ENCODE measurements around the gene LYRM4.

Gene LYRM4

DNA sequence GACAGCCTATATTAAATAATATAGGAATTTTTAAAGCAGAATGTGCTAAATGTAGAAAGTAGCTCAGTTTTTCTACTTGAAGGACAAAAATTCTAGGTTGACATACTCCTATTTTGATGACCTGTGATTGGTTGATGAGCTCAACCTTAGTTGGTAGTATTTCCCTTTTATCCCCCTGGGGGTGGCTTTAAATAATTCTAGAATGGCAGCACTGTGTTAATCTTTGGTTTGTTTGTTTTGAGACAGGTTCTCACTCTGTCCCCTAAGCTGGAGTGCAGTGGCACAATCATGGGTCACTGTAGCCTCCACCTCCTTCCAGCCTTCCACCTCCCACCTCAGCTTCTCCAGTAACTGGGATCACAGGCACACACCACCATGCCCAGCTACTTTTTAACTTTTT, 29.8 kb upstream of the LYRM4 start:
- TF ChIP-seq POLR2A (IDR thresholded peaks at IDR 0.05; ENCODE audit: low read length) (no peak), GATA1 (IDR thresholded peaks at IDR 0.05; ENCODE audit: low read depth, low read length) (no peak)
- DNase-seq = no peak

DNA sequence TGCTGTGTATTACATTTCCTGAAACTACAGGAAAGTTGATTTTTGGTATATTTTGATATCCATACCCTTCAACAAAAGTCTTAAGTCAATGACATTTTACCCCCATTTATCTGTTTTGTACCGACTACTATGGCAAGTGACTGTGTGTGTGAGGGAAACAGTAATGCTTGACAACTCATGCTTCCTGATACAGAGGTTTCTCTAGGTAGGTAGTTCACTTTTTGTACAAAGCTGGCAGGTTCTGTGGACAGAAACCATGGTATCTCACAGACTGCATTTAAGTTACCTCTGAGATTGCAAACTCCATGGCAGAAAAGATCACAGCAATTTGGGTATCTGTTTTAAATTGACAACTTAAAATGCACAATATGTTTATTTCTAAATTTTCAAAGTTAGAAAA, 29.3 kb upstream of the LYRM4 start:
- no peak for DNase-seq
- no peak for TF ChIP-seq GATA1 (IDR thresholded peaks at IDR 0.05; ENCODE audit: low read depth, low read length)
- no peak for TF ChIP-seq POLR2A (IDR thresholded peaks at IDR 0.05; ENCODE audit: low read length)

DNA sequence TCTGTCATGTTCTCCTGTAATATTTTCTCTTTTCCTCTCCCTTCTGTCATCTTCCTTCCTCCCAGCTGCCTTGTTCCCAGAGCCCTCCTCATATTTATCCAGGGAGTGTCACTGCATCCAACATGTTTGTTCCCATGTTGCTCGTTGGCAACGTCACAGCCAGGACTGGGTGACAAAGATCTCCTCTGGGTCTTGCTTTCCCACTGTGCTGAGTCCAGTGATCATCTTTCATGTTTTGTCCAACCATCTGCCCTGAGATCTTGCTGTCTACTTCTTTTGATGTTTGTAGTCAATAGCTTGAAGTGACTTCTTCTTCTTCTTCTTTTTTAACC, 27.2 kb upstream of the LYRM4 start:
- no peak for TF ChIP-seq GATA1 (IDR thresholded peaks at IDR 0.05; ENCODE audit: low read depth, low read length)
- TF ChIP-seq POLR2A (IDR thresholded peaks at IDR 0.05; ENCODE audit: low read length) = no peak
- DNase-seq = no peak

DNA sequence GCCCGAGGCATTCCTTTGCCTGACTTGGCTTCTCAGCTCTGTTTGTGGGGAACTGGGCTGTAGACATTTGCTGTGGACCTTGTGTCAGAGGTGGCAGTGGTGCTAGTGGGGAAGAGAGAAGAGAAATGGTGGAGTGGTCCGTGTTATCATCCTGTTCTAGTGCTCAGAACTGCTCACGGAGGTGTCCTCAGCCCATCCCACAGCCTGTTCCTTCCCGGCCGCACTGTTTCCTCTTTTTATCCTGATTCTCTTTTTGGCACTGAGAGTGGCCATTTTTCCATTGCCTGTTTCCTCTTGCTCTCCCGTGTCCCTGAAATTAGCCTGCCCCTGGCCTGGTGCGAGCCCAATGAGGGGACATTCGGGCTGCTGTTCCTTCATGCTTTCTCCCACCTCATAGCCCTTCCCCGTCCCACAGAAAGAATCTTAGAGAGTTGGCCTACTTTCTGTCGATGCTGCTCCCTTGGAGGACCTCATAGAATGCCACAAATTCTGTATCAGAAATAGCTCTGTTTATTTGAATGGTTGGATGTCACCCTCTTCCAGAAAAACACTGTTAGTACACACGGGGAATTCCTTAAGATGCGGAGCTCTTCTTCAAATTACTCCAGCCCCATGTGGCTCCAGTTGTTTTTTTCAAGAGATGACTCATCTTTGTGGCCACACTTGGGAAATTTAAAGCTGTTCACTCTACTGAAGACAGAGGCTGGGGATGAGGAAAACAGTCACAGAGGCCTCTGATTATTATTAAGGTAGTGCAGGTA, 26.6 kb upstream of the LYRM4 start:
- DNase-seq = no peak
- TF ChIP-seq POLR2A (IDR thresholded peaks at IDR 0.05; ENCODE audit: low read length) (no peak), GATA1 (IDR thresholded peaks at IDR 0.05; ENCODE audit: low read depth, low read length) (no peak)

DNA sequence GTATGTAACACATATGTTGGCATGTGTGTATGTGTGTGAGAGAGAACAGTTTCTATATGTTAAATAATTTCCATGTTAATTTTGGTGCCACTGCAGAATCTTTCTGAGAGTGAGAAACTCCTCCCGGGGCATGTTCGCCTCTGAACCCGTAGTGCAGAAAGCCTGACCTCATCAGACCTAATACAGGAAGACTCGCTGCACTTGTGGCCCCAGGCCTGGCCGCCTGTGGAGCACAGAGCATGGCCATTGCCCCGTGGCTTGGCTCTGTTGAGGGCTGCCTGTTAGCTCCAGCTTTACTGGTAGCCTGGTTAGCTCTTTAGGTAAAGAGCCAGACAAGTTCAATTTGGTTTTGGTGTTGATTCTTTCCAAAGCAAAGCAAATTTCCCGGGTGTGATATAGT, 26.0 kb upstream of the LYRM4 start:
- no peak for TF ChIP-seq POLR2A (IDR thresholded peaks at IDR 0.05; ENCODE audit: low read length)
- no peak for TF ChIP-seq GATA1 (IDR thresholded peaks at IDR 0.05; ENCODE audit: low read depth, low read length)
- DNase-seq = no peak

DNA sequence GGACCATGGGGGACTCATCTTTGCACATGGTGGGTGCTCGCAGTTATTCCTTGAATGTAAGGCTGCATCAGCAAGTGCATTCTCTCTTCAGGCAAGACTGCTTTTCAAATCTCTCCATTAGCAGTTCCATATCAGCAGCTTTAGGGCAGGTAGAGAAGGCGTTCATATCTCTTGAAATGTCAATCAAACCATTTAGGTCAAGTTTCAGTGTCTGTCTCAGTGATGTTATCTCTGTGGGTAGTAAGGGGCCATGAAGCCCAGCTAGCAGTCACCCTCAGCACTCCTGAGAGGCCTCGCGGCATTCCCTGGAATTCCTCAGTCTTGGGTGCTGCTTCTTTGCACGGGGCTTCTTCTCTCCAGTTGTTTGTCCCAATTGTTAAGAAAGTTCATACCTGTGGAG, 24.8 kb upstream of the LYRM4 start:
- DNase-seq = no peak
- TF ChIP-seq POLR2A (IDR thresholded peaks at IDR 0.05; ENCODE audit: low read length) (no peak), GATA1 (IDR thresholded peaks at IDR 0.05; ENCODE audit: low read depth, low read length) (no peak)

DNA sequence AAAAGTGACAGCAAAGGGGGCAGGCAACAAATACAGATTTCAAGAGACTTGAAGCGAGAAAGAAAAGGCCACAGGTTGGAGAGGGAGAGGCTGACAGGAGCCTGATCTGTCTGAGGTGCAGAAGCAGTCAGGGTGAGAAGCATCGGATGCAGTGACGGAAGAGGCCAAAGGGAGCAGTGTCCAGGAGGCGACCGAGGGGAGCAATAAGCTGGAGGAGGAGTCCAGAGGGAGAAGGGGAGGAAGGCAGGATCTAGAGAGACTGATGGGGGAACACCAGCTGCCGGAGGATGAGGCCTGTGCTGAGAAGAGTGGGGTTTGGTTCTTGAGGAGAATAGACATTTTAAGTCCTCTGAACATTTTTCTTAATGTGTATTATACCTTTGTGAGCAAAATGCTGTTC, 24.3 kb upstream of the LYRM4 start:
- no peak for DNase-seq
- no peak for TF ChIP-seq POLR2A (IDR thresholded peaks at IDR 0.05; ENCODE audit: low read length)
- no peak for TF ChIP-seq GATA1 (IDR thresholded peaks at IDR 0.05; ENCODE audit: low read depth, low read length)

DNA sequence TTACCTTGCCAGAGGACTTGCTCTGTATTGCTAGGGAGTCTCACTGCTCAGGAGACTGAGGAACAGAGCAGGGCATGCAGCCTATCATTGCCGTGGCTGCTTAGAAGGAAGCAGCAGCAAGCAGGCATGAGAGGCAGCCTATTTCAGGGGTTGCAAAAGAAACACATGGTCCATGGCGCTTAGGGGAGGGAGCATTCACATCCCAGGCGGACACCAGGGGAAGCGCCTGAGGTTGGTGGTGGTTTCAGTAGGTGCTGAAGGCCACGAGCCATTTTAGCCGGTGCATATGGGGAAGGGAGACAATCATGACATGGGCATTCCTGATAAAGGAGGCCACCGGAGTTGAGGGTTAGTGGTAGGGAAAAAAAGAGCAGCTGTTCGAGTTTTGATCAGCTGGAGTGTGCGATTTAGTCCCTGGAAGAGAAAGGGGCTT, 21.5 kb upstream of the LYRM4 start:
- no peak for TF ChIP-seq POLR2A (IDR thresholded peaks at IDR 0.05; ENCODE audit: low read length)
- TF ChIP-seq GATA1 (IDR thresholded peaks at IDR 0.05; ENCODE audit: low read depth, low read length) = no peak
- DNase-seq = peak in 1 of 2 experiments; percentile 38

DNA sequence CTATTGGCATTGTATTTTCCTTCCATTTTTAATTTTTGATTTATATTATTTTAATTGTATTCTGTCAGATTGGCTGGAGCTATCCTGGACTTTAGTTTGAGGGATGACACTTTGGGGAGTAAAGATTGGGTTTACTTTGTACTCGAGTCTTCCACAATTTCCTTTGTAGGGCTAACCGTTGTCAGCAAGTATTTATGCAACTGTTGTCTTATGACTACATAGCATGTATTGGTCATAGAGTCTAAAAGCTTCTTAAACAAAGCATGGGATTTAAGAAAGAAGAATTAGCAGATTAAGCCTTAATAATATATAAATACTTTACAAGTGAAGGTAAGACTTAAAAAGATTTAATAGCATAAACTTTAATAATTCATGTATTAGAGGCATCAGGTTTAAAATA, 20.2 kb upstream of the LYRM4 start:
- DNase-seq = no peak
- TF ChIP-seq POLR2A (IDR thresholded peaks at IDR 0.05; ENCODE audit: low read length) (no peak), GATA1 (IDR thresholded peaks at IDR 0.05; ENCODE audit: low read depth, low read length) (no peak)

DNA sequence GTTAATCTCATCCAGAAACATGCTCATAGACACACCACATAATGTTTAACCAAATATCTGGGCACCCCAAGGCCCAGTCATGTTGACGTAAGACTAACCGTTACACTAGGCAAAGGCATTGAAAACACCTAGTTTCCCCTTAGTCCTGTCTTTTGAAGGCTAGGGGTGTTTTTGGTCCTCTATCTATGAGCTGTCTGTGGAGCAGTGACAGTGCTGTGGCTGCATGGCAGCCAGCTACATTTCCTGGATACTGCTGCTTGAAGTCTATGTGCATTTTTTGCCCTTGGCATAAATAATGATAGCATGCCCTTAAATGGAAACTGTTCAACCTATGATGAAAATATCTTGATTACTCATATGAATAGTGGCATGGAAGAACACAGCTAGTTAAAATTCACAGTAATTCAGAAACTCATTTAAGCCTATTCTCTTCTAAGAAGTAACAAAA, 19.2 kb upstream of the LYRM4 start:
- DNase-seq = no peak
- TF ChIP-seq GATA1 (IDR thresholded peaks at IDR 0.05; ENCODE audit: low read depth, low read length) = no peak
- no peak for TF ChIP-seq POLR2A (IDR thresholded peaks at IDR 0.05; ENCODE audit: low read length)

DNA sequence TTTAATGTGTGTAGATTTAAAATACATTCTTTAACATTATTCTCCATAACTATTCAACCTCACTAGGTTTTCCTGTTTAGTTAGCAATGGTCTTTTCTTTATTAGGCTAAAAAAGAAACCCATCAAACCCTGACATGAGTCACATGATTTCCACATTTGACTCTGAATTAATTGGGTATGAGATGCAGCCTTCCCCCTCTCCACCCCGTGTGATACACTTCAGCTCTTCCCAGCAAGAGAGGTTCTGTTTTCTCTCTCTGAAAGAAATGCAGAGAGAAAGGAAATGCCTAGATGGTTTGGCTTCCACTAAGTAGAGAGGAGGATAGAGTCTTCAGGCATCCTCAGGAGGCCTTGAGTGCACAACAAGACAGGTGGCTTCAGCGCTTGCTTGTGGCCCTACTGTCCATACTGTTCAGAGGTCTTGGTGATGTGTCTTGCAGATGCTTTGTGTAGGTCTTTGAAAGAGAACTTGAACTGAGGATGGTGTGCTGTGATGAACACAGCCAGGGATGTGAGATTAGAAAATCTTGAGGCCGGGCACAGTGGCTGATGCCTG, 17.9 kb upstream of the LYRM4 start:
- TF ChIP-seq GATA1 (IDR thresholded peaks at IDR 0.05; ENCODE audit: low read depth, low read length) (no peak), POLR2A (IDR thresholded peaks at IDR 0.05; ENCODE audit: low read length) (no peak)

DNA sequence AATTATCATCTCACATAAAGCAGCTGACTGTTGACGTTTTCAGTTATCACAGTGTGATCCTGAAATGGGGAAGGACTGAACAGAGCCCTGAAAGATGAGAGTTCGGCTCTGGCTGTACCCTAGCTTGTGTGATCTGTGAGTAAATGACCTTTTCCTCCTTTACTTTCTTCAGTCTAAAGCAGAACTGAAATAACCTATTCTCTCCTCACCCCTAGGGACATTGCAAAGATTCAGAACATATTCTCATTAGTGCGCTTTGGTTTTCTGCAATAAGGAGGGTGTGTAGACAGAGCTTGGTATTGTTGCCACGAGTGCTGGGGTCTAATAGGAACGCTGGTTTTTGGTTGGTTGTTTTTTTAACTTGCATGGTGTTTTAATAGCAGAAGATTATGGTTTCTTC, 17.3 kb upstream of the LYRM4 start:
- DNase-seq = no peak
- TF ChIP-seq GATA1 (IDR thresholded peaks at IDR 0.05; ENCODE audit: low read depth, low read length) = no peak
- TF ChIP-seq POLR2A (IDR thresholded peaks at IDR 0.05; ENCODE audit: low read length) = no peak

More for the DNA sequence above, 17.9 kb upstream of the LYRM4 start:
- DNase-seq = no peak

DNA sequence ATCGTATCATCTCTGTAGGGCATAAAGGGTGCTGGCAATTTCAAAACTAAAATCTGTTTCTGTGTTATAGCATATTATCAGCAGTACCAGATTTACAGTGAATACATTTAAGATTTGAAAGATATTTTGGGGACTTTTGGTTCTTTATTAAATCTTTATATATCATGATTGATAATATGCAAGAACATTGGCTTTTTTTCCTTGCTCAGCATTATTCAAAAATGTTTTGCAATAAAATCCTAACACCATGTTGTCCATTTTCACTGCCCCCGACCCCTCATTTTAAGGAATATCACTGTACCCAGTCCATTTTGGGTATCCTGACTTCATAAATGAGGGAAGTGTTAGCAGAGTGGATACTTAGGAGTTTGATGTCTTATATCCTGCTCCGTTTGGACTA, 16.8 kb upstream of the LYRM4 start:
- TF ChIP-seq POLR2A (IDR thresholded peaks at IDR 0.05; ENCODE audit: low read length) (no peak), GATA1 (IDR thresholded peaks at IDR 0.05; ENCODE audit: low read depth, low read length) (no peak)
- DNase-seq = no peak

DNA sequence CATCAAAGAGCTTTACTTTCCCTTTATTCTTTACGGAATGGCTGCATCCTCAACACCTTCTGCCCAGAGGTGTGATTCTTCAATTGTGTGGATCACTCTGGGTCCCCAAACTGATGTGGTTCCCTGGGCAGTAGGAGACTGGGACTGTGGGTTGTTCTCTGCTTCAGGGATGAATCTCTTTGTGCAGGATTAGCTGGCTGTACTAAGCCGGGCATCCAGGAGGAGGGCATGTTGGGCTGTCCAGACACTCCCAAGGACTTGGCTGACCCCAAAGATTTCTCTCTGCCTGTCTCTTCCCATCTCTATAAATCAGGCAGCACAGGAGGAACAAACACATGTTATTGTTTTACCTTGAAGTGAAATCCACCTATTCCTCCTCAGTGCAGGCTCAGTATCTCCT, 15.8 kb upstream of the LYRM4 start:
- no peak for DNase-seq
- TF ChIP-seq GATA1 (IDR thresholded peaks at IDR 0.05; ENCODE audit: low read depth, low read length) = no peak
- TF ChIP-seq POLR2A (IDR thresholded peaks at IDR 0.05; ENCODE audit: low read length) = no peak

DNA sequence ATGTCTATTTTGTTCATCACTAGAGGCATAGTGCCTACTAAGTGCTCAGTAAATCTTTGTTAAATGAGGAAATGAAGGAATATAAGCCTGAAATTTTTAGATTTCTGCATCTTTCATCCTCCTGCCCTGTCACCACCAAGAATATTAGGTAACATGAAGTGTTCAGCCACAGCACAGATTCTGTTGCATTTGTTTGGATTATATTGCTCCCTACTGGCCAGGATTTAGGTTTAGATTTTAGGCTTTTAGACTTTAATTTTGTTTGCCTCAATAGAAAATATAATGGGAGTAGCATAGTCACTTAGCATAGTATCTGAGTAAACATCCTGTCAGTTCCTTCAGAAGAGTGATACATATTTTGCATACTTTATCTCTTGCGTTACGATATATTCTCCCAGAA, 14.7 kb upstream of the LYRM4 start:
- no peak for DNase-seq
- no peak for TF ChIP-seq POLR2A (IDR thresholded peaks at IDR 0.05; ENCODE audit: low read length)
- no peak for TF ChIP-seq GATA1 (IDR thresholded peaks at IDR 0.05; ENCODE audit: low read depth, low read length)

All from erythroblast (primary cell).